MM.1S (cell line): Measurements from ENCODE around the gene FAM219B.

Experiments used
- EZH2phosphoT487 ChIP-seq: fragments of 300-600 bp; sonication (generic); IDR thresholded peaks from 2 replicates; pipeline ENCODE4 v1.6.1; 2018; ENCODE audit warnings: antibody characterized with exemption, low read length
- TF ChIP-seq, protein P1 (sequence below): fragments of 300-600 bp; sonication (generic); IDR thresholded peaks from 2 replicates; pipeline ENCODE4 v1.5.1; 2016; ENCODE audit warnings: antibody characterized with exemption, low read length, mixed read lengths

DNA sequence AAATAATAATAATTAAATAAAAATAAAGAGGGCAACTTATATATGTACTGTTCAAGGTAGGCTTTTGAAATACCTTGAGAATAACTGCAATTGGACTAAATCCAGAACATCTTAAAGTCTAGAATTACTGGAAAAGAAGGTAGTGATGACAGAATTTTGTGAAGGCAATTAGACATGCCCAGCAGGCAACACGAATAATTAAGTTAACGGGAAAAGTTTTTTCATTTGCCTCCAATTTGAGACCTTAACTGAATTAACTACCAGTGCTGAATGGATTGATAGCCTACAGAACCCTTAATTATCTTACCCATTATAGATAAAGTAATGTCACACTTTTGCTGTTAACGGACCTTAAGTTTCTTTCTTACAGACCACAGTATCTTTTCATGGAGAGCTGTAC, 17.9 kb upstream of the FAM219B start:
- TF ChIP-seq, protein P1, sequence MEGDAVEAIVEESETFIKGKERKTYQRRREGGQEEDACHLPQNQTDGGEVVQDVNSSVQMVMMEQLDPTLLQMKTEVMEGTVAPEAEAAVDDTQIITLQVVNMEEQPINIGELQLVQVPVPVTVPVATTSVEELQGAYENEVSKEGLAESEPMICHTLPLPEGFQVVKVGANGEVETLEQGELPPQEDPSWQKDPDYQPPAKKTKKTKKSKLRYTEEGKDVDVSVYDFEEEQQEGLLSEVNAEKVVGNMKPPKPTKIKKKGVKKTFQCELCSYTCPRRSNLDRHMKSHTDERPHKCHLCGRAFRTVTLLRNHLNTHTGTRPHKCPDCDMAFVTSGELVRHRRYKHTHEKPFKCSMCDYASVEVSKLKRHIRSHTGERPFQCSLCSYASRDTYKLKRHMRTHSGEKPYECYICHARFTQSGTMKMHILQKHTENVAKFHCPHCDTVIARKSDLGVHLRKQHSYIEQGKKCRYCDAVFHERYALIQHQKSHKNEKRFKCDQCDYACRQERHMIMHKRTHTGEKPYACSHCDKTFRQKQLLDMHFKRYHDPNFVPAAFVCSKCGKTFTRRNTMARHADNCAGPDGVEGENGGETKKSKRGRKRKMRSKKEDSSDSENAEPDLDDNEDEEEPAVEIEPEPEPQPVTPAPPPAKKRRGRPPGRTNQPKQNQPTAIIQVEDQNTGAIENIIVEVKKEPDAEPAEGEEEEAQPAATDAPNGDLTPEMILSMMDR: no peak
- TF ChIP-seq EZH2phosphoT487: no peak
